Esophagus muscularis mucosa (tissue), 4 donors: Measurements from ENCODE around the gene P2RX7. TPM values are rescaled to one million over a fixed set of nuclear protein-coding genes. Genes with fewer than 3 reads are reported as not detected.
A peak's percentile ranks its signal among the peaks of the same experiment; 100 is the strongest.
"Not testable (repeated sequence)": the region's sequence is repeated elsewhere in the genome, so short reads cannot be mapped to it uniquely, and the experiment has no call there.

Source experiments
- DNase-seq: peaks from one replicate; pipeline ENCODE4 v3.0.0-alpha.2; 2017; ENCODE audit errors: extremely low spot score
- H3K27ac ChIP-seq, 4 donors: fragments of 200-600 bp; sonication (generic); replicated peaks in 1 of 4; 1 replicate in 3 of 4; 2 replicates in 1 of 4; pipeline ENCODE4 v1.5.1; 2016 to 2019; ENCODE audit warnings: mild to moderate bottlenecking in 1 of 4
- H3K27me3 ChIP-seq, 4 donors: fragments of 200-600 bp; sonication (generic); one replicate each; pipeline versions ENCODE4 v1.5.1 to v1.6.0; 2016 to 2019
- H3K36me3 ChIP-seq, 4 donors: fragments of 200-600 bp; sonication (generic); one replicate each; pipeline ENCODE4 v1.5.1; 2016 to 2019
- H3K4me1 ChIP-seq, 4 donors: fragments of 200-600 bp; sonication (generic); one replicate each; pipeline ENCODE4 v1.5.1; 2016 to 2019
- H3K4me3 ChIP-seq, 4 donors: fragments of 200-600 bp; sonication (generic); 1 replicate in 2 of 4; 2 replicates in 2 of 4; pipeline ENCODE4 v1.5.1; 2016 to 2019; ENCODE audit warnings: mild to moderate bottlenecking in 4 of 4, moderate library complexity in 1 of 4
- H3K9me3 ChIP-seq, 4 donors: fragments of 200-600 bp; sonication (generic); 1 replicate in 3 of 4; 2 replicates in 1 of 4; pipeline ENCODE4 v1.5.1; 2016 to 2019
- EP300 ChIP-seq: sonication (generic); formaldehyde crosslinking; IDR thresholded peaks from one replicate; pipeline ENCODE4 v1.6.1; 2017; ENCODE audit warnings: antibody characterized with exemption
- POLR2A ChIP-seq: fragments of 450-650 bp; IDR thresholded peaks from one replicate; pipeline ENCODE4 v1.6.1; 2017; ENCODE audit warnings: antibody characterized with exemption, moderate library complexity, mild to moderate bottlenecking, low read depth
- POLR2AphosphoS5 ChIP-seq, 2 donors: sonication (generic); formaldehyde crosslinking; IDR thresholded peaks; one replicate each; pipeline ENCODE4 v1.6.1; 2017; ENCODE audit warnings: antibody characterized with exemption in 2 of 2
- WGBS: methylation state at CpG from one replicate; pipeline ENCODE4 v1.1.5; 2018; 5-methylcytosine and 5-hydroxymethylcytosine counted together
- intact Hi-C: fragments of 100-400 bp; cut with DNase I; formaldehyde crosslinking; loops from one replicate; pipeline ENCODE4 v1.15.1; 2023
- total RNA-seq, 4 donors: library from RNA; depleted of rRNA; stranded (reverse); fragments of >200 nt; gene quantifications; one replicate each; pipeline versions ENCODE4 v1.1.0 to v1.2.1, GENCODE V29; 2016
- TF ChIP-seq, protein P1 (sequence below), 3 experiments: fragments of 200-600 bp in 2 of 3; fragments of 450-650 bp in 1 of 3; sonication (generic) in 2 of 3; IDR thresholded peaks; one replicate each; pipeline ENCODE4 v1.5.1; 2017 to 2019; ENCODE audit warnings: antibody characterized with exemption in 3 of 3, mild to moderate bottlenecking in 2 of 3, moderate library complexity in 1 of 3

The P2RX7 gene
- total RNA-seq, 4 donors from 2014 or later: 1.5 to 4.3 (median 2.7) TPM

GRCh38 chr12:121203482-121203881 lies 70.8 kb downstream of the P2RX7 start:
- TF ChIP-seq, protein P1, sequence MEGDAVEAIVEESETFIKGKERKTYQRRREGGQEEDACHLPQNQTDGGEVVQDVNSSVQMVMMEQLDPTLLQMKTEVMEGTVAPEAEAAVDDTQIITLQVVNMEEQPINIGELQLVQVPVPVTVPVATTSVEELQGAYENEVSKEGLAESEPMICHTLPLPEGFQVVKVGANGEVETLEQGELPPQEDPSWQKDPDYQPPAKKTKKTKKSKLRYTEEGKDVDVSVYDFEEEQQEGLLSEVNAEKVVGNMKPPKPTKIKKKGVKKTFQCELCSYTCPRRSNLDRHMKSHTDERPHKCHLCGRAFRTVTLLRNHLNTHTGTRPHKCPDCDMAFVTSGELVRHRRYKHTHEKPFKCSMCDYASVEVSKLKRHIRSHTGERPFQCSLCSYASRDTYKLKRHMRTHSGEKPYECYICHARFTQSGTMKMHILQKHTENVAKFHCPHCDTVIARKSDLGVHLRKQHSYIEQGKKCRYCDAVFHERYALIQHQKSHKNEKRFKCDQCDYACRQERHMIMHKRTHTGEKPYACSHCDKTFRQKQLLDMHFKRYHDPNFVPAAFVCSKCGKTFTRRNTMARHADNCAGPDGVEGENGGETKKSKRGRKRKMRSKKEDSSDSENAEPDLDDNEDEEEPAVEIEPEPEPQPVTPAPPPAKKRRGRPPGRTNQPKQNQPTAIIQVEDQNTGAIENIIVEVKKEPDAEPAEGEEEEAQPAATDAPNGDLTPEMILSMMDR (IDR thresholded peaks at IDR 0.05): no peak
- TF ChIP-seq POLR2A: no peak
- no peak for TF ChIP-seq EP300
- TF ChIP-seq POLR2AphosphoS5 (IDR thresholded peaks at IDR 0.05): no peak
- WGBS: 91% methylated on average over 11 of the region's 11 CpGs
- intact Hi-C loops: no loop called here
- no peak overlapping the region for H3K27ac ChIP-seq
- DNase-seq: no peak
- no peak overlapping the region for H3K4me3 ChIP-seq
- H3K9me3 ChIP-seq: no peaks in the 10 kb centered on the region
- no peaks in the 10 kb centered on the region for H3K4me1 ChIP-seq
- H3K27me3 ChIP-seq: no peaks in the 10 kb centered on the region
- H3K36me3 ChIP-seq: no peaks in the 10 kb centered on the region

- TF ChIP-seq POLR2A: no peak
- no peak for TF ChIP-seq EP300
- TF ChIP-seq POLR2AphosphoS5 (IDR thresholded peaks at IDR 0.05): no peak
- TF ChIP-seq, protein P1 (IDR thresholded peaks at IDR 0.05): no peak
- Histone ChIP-seq H3K27ac (no peak overlapping the region), H3K4me3 (no peak overlapping the region), H3K36me3 (no peaks in the 10 kb centered on the region), H3K4me1 (peaks cover 0 to 9% (median 6%) of the 10 kb centered on the region in 4 donors), H3K27me3 (no peaks in the 10 kb centered on the region), H3K9me3 (no peaks in the 10 kb centered on the region)
- intact Hi-C loops: no loop called here
- no peak for DNase-seq
- 80% methylated on average over 7 of the region's 7 CpGs for WGBS
These were observed 72.8 kb downstream of the P2RX7 start for GRCh38 chr12:121205491-121205890.

DNA sequence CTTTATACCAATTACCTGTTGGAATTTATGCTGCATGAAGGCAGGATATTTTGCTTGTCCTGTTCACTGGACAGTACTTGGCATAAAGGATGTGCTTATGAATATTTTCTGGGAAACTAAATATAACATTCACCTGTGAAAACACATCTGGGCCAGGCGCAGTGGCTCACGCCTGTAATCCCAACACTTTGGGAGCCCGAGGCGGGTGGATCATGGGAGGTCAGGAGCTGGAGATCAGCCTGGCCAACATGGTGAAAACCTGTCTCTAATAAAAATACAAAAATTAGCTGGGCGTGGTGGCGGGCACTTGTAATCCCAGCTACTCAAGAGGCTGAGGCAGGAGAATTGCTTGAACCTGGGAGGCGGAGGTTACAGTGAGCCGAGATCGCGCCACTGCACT lies 75.9 kb downstream of the P2RX7 start:
- intact Hi-C loops, H3K9me3 ChIP-seq, DNase-seq, H3K27me3 ChIP-seq, H3K36me3 ChIP-seq, H3K4me3 ChIP-seq: not testable (repeated sequence)
- Histone ChIP-seq H3K4me1 (peaks cover 8 to 23% (median 19%) of the 10 kb centered on the region in 4 donors), H3K27ac (peak overlapping the region in 1 of 4 donors; percentile 93)
- WGBS: 97% methylated on average over 10 of the region's 10 CpGs

- 81% methylated on average over 15 of the region's 15 CpGs for WGBS
- intact Hi-C loops: no loop called here
- Histone ChIP-seq H3K27me3 (no peaks in the 10 kb centered on the region), H3K4me1 (peaks cover 8 to 23% (median 19%) of the 10 kb centered on the region in 4 donors), H3K4me3 (peak overlapping the region; percentile 74 to 83 (median 79)), H3K27ac (peak overlapping the region; percentile 84 to 93 (median 89)), H3K36me3 (no peaks in the 10 kb centered on the region), H3K9me3 (no peaks in the 10 kb centered on the region)
- no peak for TF ChIP-seq POLR2A
- TF ChIP-seq, protein P1 (IDR thresholded peaks at IDR 0.05): no peak
- no peak for DNase-seq
These were observed 76.5 kb downstream of the P2RX7 start for GRCh38 chr12:121209221-121209620.

GRCh38 chr12:121209624-121210572 lies 77.2 kb downstream of the P2RX7 start, which contains the start of gene P2RX4:
Gene P2RX4, plus strand, starts transcription at chr12:121210129. Its CDS starts 36 bp downstream, at chr12:121210165.
- H3K27me3 ChIP-seq: no peaks in the 10 kb centered on the region
- peaks cover 13 to 29% (median 24%) of the 10 kb centered on the region in 4 donors for H3K4me1 ChIP-seq
- WGBS: 22% methylated on average over 34 of the region's 97 CpGs
- no peaks in the 10 kb centered on the region for H3K9me3 ChIP-seq
- TF ChIP-seq POLR2A (peak; percentile 76), POLR2AphosphoS5 (IDR thresholded peaks at IDR 0.05) (peak; percentile 72 to 93), EP300 (no peak)
- TF ChIP-seq, protein P1 (IDR thresholded peaks at IDR 0.05): peak; percentile 8 to 36 (median 25)
- intact Hi-C loops: no loop called here
- peak within 1 kb of the TSS; percentile 84 to 93 (median 89) for H3K27ac ChIP-seq
- peak within 1 kb of the TSS; percentile 74 to 83 (median 79) for H3K4me3 ChIP-seq
- DNase-seq: peak; percentile 94
- H3K36me3 ChIP-seq: no peaks in the 10 kb centered on the region
